SK-N-SH treated with all-trans-retinoic acid at 6 μM for 48 hours (cell line): ENCODE data around the gene DNMT3A.

ENCODE experiments used
- ATAC-seq: fragments of 200-7000 bp; cut with Tn5 transposase; 3 replicates; pipeline ENCODE4 v1.9.1; 2020; ENCODE audit warnings: mild to moderate bottlenecking, moderate library complexity
- BACH2 ChIP-seq: fragments of 250-450 bp; sonication (Bioruptor Pico); IDR thresholded peaks from 2 replicates; pipeline ENCODE4 v1.9.0; 2021; ENCODE audit warnings: mild to moderate bottlenecking, borderline replicate concordance
- CSDC2 ChIP-seq: fragments of 250-450 bp; sonication (Bioruptor Pico); IDR thresholded peaks from 2 replicates; pipeline ENCODE4 v1.5.0; 2020; ENCODE audit warnings: mild to moderate bottlenecking, moderate library complexity
- CSRNP3 ChIP-seq: fragments of 250-450 bp; sonication (Bioruptor Pico); IDR thresholded peaks from 2 replicates; pipeline ENCODE4 v1.5.1; 2021; ENCODE audit warnings: mild to moderate bottlenecking, moderate library complexity
- ESRRG ChIP-seq: fragments of 250-450 bp; sonication (Bioruptor Pico); IDR thresholded peaks from 2 replicates; pipeline ENCODE4 v1.6.1; 2021; ENCODE audit warnings: mild to moderate bottlenecking
- GLIS3 ChIP-seq: fragments of 250-450 bp; sonication (Bioruptor Pico); IDR thresholded peaks from 2 replicates; pipeline ENCODE4 v1.5.0; 2020; ENCODE audit warnings: mild to moderate bottlenecking, moderate library complexity
- ISL1 ChIP-seq: fragments of 250-450 bp; sonication (Bioruptor Pico); IDR thresholded peaks from 2 replicates; pipeline ENCODE4 v2.1.2; 2022; ENCODE audit warnings: mild to moderate bottlenecking, moderate library complexity
- OSR1 ChIP-seq: fragments of 250-450 bp; sonication (Bioruptor Pico); IDR thresholded peaks from 2 replicates; pipeline ENCODE4 v1.8.0; 2022; ENCODE audit warnings: moderate library complexity, mild to moderate bottlenecking, inconsistent platforms
- PPARA ChIP-seq: fragments of 250-450 bp; sonication (Bioruptor Pico); IDR thresholded peaks from 2 replicates; pipeline ENCODE4 v1.5.0; 2020; ENCODE audit warnings: mild to moderate bottlenecking, borderline replicate concordance
- RARB ChIP-seq: fragments of 250-450 bp; sonication (Bioruptor Pico); IDR thresholded peaks from 2 replicates; pipeline ENCODE4 v1.8.0; 2021; ENCODE audit warnings: mild to moderate bottlenecking, moderate library complexity
- SNAI2 ChIP-seq: fragments of 250-450 bp; sonication (Bioruptor Pico); IDR thresholded peaks from 2 replicates; pipeline ENCODE4 v1.5.0; 2020; ENCODE audit warnings: mild to moderate bottlenecking, moderate library complexity
- TCF4 ChIP-seq: fragments of 250-450 bp; sonication (Bioruptor Pico); IDR thresholded peaks from 2 replicates; pipeline ENCODE4 v1.8.0; 2021; ENCODE audit warnings: mild to moderate bottlenecking, moderate library complexity, borderline replicate concordance
- TOX ChIP-seq: fragments of 250-450 bp; sonication (Bioruptor Pico); IDR thresholded peaks from 2 replicates; pipeline ENCODE4 v1.8.0; 2021; ENCODE audit warnings: mild to moderate bottlenecking, moderate library complexity, borderline replicate concordance
- ZC3H10 ChIP-seq: fragments of 250-450 bp; sonication (Bioruptor Pico); IDR thresholded peaks from 2 replicates; pipeline ENCODE4 v1.5.1; 2021; ENCODE audit warnings: mild to moderate bottlenecking, moderate library complexity
- ZFP3 ChIP-seq: fragments of 250-450 bp; sonication (Bioruptor Pico); IDR thresholded peaks from 2 replicates; pipeline ENCODE4 v1.5.0; 2020; ENCODE audit warnings: mild to moderate bottlenecking, moderate library complexity
- ZNF70 ChIP-seq: fragments of 450-650 bp; formaldehyde crosslinking; IDR thresholded peaks from 2 replicates; pipeline ENCODE4 v1.5.0; 2020; ENCODE audit warnings: mild to moderate bottlenecking, moderate library complexity
- ZNF8 ChIP-seq: fragments of 450-650 bp; formaldehyde crosslinking; IDR thresholded peaks from 2 replicates; pipeline ENCODE4 v1.5.0; 2020; ENCODE audit warnings: mild to moderate bottlenecking, moderate library complexity
- TF ChIP-seq, protein P1 (sequence below): fragments of 250-450 bp; sonication (Bioruptor Pico); IDR thresholded peaks from 2 replicates; pipeline ENCODE4 v1.8.0; 2020; ENCODE audit warnings: mild to moderate bottlenecking, moderate library complexity, borderline replicate concordance
- TF ChIP-seq, protein P2 (sequence below): fragments of 250-450 bp; sonication (Bioruptor Pico); IDR thresholded peaks from 2 replicates; pipeline ENCODE4 v1.5.0; 2020; ENCODE audit warnings: mild to moderate bottlenecking, moderate library complexity
- TF ChIP-seq, protein P3 (sequence below): fragments of 250-450 bp; sonication (Bioruptor Pico); IDR thresholded peaks from 2 replicates; pipeline ENCODE4 v1.5.1; 2020; ENCODE audit warnings: low read depth, mild to moderate bottlenecking, moderate library complexity

DNMT3A gene

DNA sequence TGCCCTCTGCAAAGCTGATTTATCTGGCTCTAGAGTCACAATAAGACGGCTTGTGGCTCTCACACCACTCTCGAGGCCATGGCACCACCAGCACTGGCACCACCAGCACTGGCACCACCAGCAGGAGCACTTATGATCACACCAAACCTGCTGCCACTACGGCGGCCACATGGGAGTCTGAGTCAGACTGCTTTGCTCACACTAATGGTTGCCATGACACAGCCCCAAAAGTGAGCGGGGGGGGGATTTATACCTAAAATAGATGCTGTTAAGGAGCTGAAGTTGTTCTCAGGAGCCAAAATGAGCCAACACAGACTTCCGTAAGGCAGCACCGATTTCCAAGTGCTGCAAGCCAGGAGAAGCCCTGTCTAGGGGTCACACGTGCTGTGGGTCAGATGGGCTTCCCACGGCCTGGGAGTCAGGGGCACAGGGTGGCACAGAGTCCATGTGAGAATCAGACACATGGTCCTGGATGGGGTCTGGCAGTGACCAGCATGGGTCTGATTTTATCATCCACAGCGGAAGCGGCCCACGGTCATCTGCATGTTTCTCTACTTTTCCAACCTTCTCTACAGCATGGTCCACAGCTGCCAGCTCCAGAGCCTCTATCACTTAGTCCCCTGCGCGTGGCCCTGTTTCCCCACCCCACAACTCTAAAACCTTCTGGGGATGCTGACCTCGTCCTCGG is 16.7 kb downstream of the DNMT3A start:
- ATAC-seq, result peak; percentile 84
- TF ChIP-seq, protein P1, sequence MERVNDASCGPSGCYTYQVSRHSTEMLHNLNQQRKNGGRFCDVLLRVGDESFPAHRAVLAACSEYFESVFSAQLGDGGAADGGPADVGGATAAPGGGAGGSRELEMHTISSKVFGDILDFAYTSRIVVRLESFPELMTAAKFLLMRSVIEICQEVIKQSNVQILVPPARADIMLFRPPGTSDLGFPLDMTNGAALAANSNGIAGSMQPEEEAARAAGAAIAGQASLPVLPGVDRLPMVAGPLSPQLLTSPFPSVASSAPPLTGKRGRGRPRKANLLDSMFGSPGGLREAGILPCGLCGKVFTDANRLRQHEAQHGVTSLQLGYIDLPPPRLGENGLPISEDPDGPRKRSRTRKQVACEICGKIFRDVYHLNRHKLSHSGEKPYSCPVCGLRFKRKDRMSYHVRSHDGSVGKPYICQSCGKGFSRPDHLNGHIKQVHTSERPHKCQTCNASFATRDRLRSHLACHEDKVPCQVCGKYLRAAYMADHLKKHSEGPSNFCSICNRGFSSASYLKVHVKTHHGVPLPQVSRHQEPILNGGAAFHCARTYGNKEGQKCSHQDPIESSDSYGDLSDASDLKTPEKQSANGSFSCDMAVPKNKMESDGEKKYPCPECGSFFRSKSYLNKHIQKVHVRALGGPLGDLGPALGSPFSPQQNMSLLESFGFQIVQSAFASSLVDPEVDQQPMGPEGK (CRISPR knock-in tag), result no peak
- TF ChIP-seq, protein P2, sequence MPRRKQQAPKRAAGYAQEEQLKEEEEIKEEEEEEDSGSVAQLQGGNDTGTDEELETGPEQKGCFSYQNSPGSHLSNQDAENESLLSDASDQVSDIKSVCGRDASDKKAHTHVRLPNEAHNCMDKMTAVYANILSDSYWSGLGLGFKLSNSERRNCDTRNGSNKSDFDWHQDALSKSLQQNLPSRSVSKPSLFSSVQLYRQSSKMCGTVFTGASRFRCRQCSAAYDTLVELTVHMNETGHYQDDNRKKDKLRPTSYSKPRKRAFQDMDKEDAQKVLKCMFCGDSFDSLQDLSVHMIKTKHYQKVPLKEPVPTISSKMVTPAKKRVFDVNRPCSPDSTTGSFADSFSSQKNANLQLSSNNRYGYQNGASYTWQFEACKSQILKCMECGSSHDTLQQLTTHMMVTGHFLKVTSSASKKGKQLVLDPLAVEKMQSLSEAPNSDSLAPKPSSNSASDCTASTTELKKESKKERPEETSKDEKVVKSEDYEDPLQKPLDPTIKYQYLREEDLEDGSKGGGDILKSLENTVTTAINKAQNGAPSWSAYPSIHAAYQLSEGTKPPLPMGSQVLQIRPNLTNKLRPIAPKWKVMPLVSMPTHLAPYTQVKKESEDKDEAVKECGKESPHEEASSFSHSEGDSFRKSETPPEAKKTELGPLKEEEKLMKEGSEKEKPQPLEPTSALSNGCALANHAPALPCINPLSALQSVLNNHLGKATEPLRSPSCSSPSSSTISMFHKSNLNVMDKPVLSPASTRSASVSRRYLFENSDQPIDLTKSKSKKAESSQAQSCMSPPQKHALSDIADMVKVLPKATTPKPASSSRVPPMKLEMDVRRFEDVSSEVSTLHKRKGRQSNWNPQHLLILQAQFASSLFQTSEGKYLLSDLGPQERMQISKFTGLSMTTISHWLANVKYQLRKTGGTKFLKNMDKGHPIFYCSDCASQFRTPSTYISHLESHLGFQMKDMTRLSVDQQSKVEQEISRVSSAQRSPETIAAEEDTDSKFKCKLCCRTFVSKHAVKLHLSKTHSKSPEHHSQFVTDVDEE (CRISPR knock-in tag), result 0 out of 2 replicates have a peak, but pooled peaks have one; percentile 29
- TF ChIP-seq TCF4 (peak; percentile 37; the same call in 1 of the 2 replicates), SNAI2 (CRISPR knock-in tag) (no peak)

DNA sequence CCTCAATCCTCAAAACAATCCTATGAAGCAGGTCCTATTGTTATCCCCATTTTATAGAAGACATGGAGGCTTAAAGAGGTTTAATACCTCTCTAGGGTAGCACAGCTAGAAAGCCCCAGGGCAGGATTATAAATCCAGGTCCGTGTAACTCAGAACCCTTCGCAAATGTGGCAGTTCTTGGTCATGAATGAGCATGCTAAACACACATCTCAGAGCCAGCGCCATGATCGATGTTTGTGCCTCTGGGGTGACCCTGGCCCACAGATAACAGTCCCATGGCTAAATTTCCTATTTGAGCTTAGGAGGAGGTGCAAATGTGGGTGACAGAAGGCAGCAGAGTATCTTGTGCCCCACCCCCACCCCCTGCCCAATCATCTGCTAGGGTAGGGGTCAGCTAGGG is 17.5 kb downstream of the DNMT3A start:
- no peak for ATAC-seq

GRCh38 chr2:25323610-25324189 is 18.0 kb downstream of the DNMT3A start:
- TF ChIP-seq, protein P2 (CRISPR knock-in tag), result no peak
- TF ChIP-seq OSR1 (CRISPR knock-in tag) (no peak), TOX (CRISPR knock-in tag) (no peak), ZNF8 (CRISPR knock-in tag) (no peak)
- no peak for ATAC-seq

More for the DNA sequence above, 17.5 kb downstream of the DNMT3A start:
- TF ChIP-seq PPARA (CRISPR knock-in tag) (no peak), RARB (CRISPR knock-in tag) (no peak), ZC3H10 (CRISPR knock-in tag) (no peak), ESRRG (no peak), ZFP3 (CRISPR knock-in tag) (no peak), ISL1 (no peak), ZNF70 (CRISPR knock-in tag) (no peak), SNAI2 (CRISPR knock-in tag) (no peak), TOX (CRISPR knock-in tag) (no peak), OSR1 (CRISPR knock-in tag) (no peak), CSRNP3 (no peak)
- TF ChIP-seq, protein P3, sequence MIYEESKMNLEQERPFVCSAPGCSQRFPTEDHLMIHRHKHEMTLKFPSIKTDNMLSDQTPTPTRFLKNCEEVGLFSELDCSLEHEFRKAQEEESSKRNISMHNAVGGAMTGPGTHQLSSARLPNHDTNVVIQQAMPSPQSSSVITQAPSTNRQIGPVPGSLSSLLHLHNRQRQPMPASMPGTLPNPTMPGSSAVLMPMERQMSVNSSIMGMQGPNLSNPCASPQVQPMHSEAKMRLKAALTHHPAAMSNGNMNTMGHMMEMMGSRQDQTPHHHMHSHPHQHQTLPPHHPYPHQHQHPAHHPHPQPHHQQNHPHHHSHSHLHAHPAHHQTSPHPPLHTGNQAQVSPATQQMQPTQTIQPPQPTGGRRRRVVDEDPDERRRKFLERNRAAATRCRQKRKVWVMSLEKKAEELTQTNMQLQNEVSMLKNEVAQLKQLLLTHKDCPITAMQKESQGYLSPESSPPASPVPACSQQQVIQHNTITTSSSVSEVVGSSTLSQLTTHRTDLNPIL (CRISPR knock-in tag), result no peak

DNA sequence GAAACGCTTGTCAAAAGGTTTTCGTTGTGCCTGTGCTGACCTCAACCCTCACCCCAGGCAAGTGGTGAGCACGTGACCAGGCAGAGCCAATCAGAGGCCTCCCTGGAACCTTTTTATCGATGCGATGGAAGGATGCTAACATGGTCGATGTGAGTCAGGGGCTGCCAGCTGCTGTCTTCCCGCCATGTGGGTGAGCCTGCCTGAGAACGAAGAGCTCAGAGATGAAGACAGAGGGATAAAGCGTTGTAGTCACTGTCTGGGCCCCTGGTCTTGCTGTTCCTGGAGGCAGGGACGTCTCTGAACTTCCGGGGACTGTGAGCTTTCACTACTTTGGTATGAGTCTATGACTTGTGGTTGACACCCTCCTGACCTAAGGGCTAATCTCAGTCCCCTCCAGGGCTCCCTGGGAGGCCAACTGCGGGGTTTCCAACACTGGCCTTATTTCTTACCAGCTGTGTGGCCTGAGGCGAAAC is 18.6 kb downstream of the DNMT3A start:
- ATAC-seq, result no peak
- TF ChIP-seq, protein P2 (CRISPR knock-in tag), result no peak
- TF ChIP-seq ISL1 (no peak), SNAI2 (CRISPR knock-in tag) (no peak), ZFP3 (CRISPR knock-in tag) (no peak), TCF4 (no peak), ESRRG (no peak), GLIS3 (CRISPR knock-in tag) (no peak), BACH2 (CRISPR knock-in tag) (no peak), CSDC2 (no peak)
- TF ChIP-seq, protein P1 (CRISPR knock-in tag), result no peak
